GM23338 (cell line): Measurements from ENCODE around the gene ADGRV1. TPM values are rescaled to one million over a fixed set of nuclear protein-coding genes. Genes with fewer than 3 reads are reported as not detected.

Experiments
- ATAC-seq: fragments of 200-7000 bp; cut with Tn5 transposase; 3 replicates; pipeline ENCODE4 v1.9.1; 2020
- DNase-seq: peaks from one replicate; pipeline ENCODE4 v3.0.0-alpha.2; 2015; ENCODE audit warnings: low spot score
- H2AFZ ChIP-seq: fragments of 200-600 bp; sonication (generic); 2 replicates; pipeline ENCODE4 v1.8.0; 2016; ENCODE audit warnings: antibody characterized with exemption, mild to moderate bottlenecking, moderate library complexity
- H3F3A ChIP-seq: fragments of 200-600 bp; sonication (generic); replicated peaks from 2 replicates; pipeline ENCODE4 v1.8.0; 2017; ENCODE audit warnings: antibody characterized with exemption, mixed run types, low read depth
- H3K27ac ChIP-seq: fragments of 200-600 bp; sonication (generic); 2 replicates; pipeline ENCODE4 v1.6.1; 2016; ENCODE audit warnings: low read depth
- H3K27me3 ChIP-seq: fragments of 200-600 bp; sonication (generic); 2 replicates; pipeline ENCODE4 v1.8.0; 2016; ENCODE audit warnings: mild to moderate bottlenecking, mixed run types, moderate library complexity; ENCODE audit not compliant: insufficient read depth
- H3K36me3 ChIP-seq: fragments of 200-600 bp; sonication (generic); 2 replicates; pipeline ENCODE4 v1.8.0; 2016; ENCODE audit warnings: mild to moderate bottlenecking; ENCODE audit not compliant: insufficient read depth
- H3K4me1 ChIP-seq: fragments of 200-600 bp; sonication (generic); 2 replicates; pipeline ENCODE4 v1.8.0; 2016; ENCODE audit warnings: mild to moderate bottlenecking, moderate library complexity; ENCODE audit not compliant: insufficient read depth
- H3K4me2 ChIP-seq: fragments of 200-600 bp; sonication (generic); 2 replicates; pipeline ENCODE4 v1.7.1; 2017; ENCODE audit warnings: mixed run types
- H3K4me3 ChIP-seq: fragments of 200-600 bp; sonication (generic); 2 replicates; pipeline ENCODE4 v1.6.1; 2016; ENCODE audit warnings: mixed run types
- H3K79me2 ChIP-seq: fragments of 200-600 bp; sonication (generic); replicated peaks from 2 replicates; pipeline ENCODE4 v1.8.0; 2017; ENCODE audit warnings: mild to moderate bottlenecking; ENCODE audit not compliant: insufficient read depth
- H3K9me2 ChIP-seq: fragments of 200-600 bp; sonication (generic); 2 replicates; pipeline ENCODE4 v1.8.0; 2017; ENCODE audit not compliant: insufficient read depth
- H4K20me1 ChIP-seq: fragments of 200-600 bp; sonication (generic); replicated peaks from 2 replicates; pipeline ENCODE4 v1.8.0; 2017; ENCODE audit warnings: mild to moderate bottlenecking; ENCODE audit not compliant: insufficient read depth
- H3K27ac Mint-ChIP-seq: 2 replicates; pipeline ENCODE4 v1.8.0; 2020; ENCODE audit warnings: inconsistent platforms, mild to moderate bottlenecking, moderate library complexity, mixed read lengths
- H3K27me3 Mint-ChIP-seq: 3 replicates; pipeline ENCODE4 v1.8.0; 2022; ENCODE audit warnings: low read depth, mild to moderate bottlenecking, moderate library complexity, mixed read lengths, inconsistent platforms; ENCODE audit not compliant: insufficient read depth, poor library complexity
- H3K36me3 Mint-ChIP-seq: 3 replicates; pipeline ENCODE4 v1.8.0; 2021; ENCODE audit warnings: low read depth, mild to moderate bottlenecking, inconsistent platforms, moderate library complexity, mixed read lengths
- H3K4me1 Mint-ChIP-seq: 3 replicates; pipeline ENCODE4 v1.8.0; 2020; ENCODE audit warnings: mild to moderate bottlenecking, inconsistent platforms, mixed read lengths
- H3K4me3 Mint-ChIP-seq: 3 replicates; pipeline ENCODE4 v1.8.0; 2021; ENCODE audit warnings: moderate library complexity, mild to moderate bottlenecking, inconsistent platforms, mixed read lengths
- H3K9me3 Mint-ChIP-seq: 3 replicates; pipeline ENCODE4 v1.8.0; 2020; ENCODE audit warnings: moderate library complexity, mild to moderate bottlenecking, inconsistent platforms, mixed read lengths
- CREB1 ChIP-seq: fragments of 250-450 bp; sonication (Bioruptor Pico); IDR thresholded peaks from 2 replicates; pipeline ENCODE4 v1.5.0; 2020; ENCODE audit warnings: low read depth, mild to moderate bottlenecking, moderate library complexity
- CTCF ChIP-seq, 2 experiments: fragments of 200-600 bp in 1 of 2; sonication (generic) in 1 of 2; conservative IDR thresholded peaks; 2 replicates each; pipeline versions ENCODE4 v1.5.1 to v1.6.1; 2016 to 2017; ENCODE audit warnings: antibody characterized with exemption in 2 of 2, low read depth in 2 of 2, mild to moderate bottlenecking in 2 of 2, moderate library complexity in 1 of 2
- ETS1 ChIP-seq: IDR thresholded peaks from 2 replicates; pipeline ENCODE4 v1.6.1; 2016; ENCODE audit warnings: antibody characterized with exemption
- EZH2 ChIP-seq: fragments of 200-600 bp; sonication (generic); IDR thresholded peaks from one replicate; pipeline ENCODE4 v1.8.0; 2017; ENCODE audit warnings: antibody characterized with exemption, mild to moderate bottlenecking, low read depth; ENCODE audit not compliant: unreplicated experiment
- EZH2phosphoT487 ChIP-seq: fragments of 200-600 bp; sonication (generic); IDR thresholded peaks from one replicate; pipeline ENCODE4 v1.8.1; 2018; ENCODE audit warnings: antibody characterized with exemption; ENCODE audit not compliant: unreplicated experiment
- JUNB ChIP-seq: IDR thresholded peaks from one replicate; pipeline ENCODE4 v1.6.1; 2016; ENCODE audit warnings: antibody characterized with exemption; ENCODE audit not compliant: unreplicated experiment
- POLR2AphosphoS5 ChIP-seq: IDR thresholded peaks from 2 replicates; pipeline ENCODE4 v1.6.1; 2016; ENCODE audit warnings: antibody characterized with exemption, low read depth
- REST ChIP-seq: IDR thresholded peaks from one replicate; pipeline ENCODE4 v1.6.1; 2018; ENCODE audit warnings: antibody characterized with exemption; ENCODE audit not compliant: unreplicated experiment
- ZNF462 ChIP-seq: fragments of 250-450 bp; sonication (Bioruptor Pico); IDR thresholded peaks from 2 replicates; pipeline ENCODE4 v1.5.0; 2020; ENCODE audit warnings: mild to moderate bottlenecking, moderate library complexity
- polyA plus RNA-seq: library from polyadenylated mRNA; unstranded; fragments of >200 nt; fragmentation: Nextera tagmentation; extraction: Ambion mirVana; gene quantifications from 2 replicates; pipeline ENCODE4 v1.2.1, GENCODE V29; 2016
- total RNA-seq: library from RNA; depleted of rRNA; stranded (reverse); fragments of >200 nt; shearing (Covaris generic); gene quantifications from 2 replicates; pipeline ENCODE4 v1.2.3, GENCODE V29; 2014

ADGRV1 gene
- total and polyA plus RNA-seq, 2 experiments from 2014 or later: 46.1 to 149 TPM

- no peak for TF ChIP-seq ZNF462
- TF ChIP-seq POLR2AphosphoS5: no peak
- no peak for TF ChIP-seq CREB1 (CRISPR knock-in tag)
- TF ChIP-seq EZH2phosphoT487: no peak
- no peak for TF ChIP-seq REST
- no peak for TF ChIP-seq JUNB
These were observed 99.2 kb downstream of the ADGRV1 start (continued) for GRCh38 chr5:90657788-90658187.

GRCh38 chr5:90658620-90659019 lies 100.0 kb downstream of the ADGRV1 start:
- H3K27ac Mint-ChIP-seq: no peak overlapping the region
- no peaks in the 10 kb centered on the region for H3F3A ChIP-seq
- H3K4me1 Mint-ChIP-seq: no peaks in the 10 kb centered on the region; the same call in 2 of the 3 replicates
- H4K20me1 ChIP-seq: no peaks in the 10 kb centered on the region
- ATAC-seq: no peak
- no peak overlapping the region for H3K4me3 Mint-ChIP-seq
- no peak overlapping the region for H3K4me2 ChIP-seq
- H3K9me3 Mint-ChIP-seq: peaks cover 5% of the 10 kb centered on the region; the same call in 2 of the 3 replicates
- H3K36me3 Mint-ChIP-seq: peaks cover 41% of the 10 kb centered on the region
- H3K27me3 Mint-ChIP-seq: no peaks in the 10 kb centered on the region
- no peak overlapping the region for H2AFZ ChIP-seq
- DNase-seq: no peak
- H3K4me3 ChIP-seq: no peak overlapping the region
- no peaks in the 10 kb centered on the region for H3K9me2 ChIP-seq
- H3K79me2 ChIP-seq: peaks cover 24% of the 10 kb centered on the region
- peaks cover 8% of the 10 kb centered on the region; the same call in 1 of the 2 replicates for H3K36me3 ChIP-seq
- H3K27me3 ChIP-seq: no peaks in the 10 kb centered on the region
- no peak overlapping the region for H3K27ac ChIP-seq
- H3K4me1 ChIP-seq: no peaks in the 10 kb centered on the region
- TF ChIP-seq JUNB: no peak
- no peak for TF ChIP-seq ETS1
- no peak for TF ChIP-seq CTCF (conservative IDR thresholded peaks at IDR 0.05; ENCODE audit: low read depth in 2 of 2)
- no peak for TF ChIP-seq EZH2
